Measurements from ENCODE around the gene KMO.

DNA sequence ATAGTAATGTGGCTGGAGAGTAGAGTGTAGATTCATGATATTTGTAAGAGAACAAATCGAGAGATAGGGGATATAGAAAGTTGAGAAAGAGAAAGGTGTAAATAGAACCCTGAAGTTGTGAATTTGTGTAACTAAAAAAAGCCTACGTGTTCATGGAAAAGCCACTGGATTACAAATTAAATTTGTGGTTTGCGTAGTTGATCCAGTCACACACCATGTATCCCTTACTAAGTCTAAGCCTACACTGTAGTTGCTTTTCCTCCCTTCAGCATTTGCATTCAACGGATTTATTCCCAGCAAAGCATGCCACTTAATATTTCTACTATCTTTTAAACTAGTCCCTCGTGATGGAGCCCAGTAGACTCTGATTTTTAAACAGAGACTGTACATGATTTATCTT is 24.9 kb downstream of the KMO start:
- TF ChIP-seq, protein P1, sequence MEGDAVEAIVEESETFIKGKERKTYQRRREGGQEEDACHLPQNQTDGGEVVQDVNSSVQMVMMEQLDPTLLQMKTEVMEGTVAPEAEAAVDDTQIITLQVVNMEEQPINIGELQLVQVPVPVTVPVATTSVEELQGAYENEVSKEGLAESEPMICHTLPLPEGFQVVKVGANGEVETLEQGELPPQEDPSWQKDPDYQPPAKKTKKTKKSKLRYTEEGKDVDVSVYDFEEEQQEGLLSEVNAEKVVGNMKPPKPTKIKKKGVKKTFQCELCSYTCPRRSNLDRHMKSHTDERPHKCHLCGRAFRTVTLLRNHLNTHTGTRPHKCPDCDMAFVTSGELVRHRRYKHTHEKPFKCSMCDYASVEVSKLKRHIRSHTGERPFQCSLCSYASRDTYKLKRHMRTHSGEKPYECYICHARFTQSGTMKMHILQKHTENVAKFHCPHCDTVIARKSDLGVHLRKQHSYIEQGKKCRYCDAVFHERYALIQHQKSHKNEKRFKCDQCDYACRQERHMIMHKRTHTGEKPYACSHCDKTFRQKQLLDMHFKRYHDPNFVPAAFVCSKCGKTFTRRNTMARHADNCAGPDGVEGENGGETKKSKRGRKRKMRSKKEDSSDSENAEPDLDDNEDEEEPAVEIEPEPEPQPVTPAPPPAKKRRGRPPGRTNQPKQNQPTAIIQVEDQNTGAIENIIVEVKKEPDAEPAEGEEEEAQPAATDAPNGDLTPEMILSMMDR (IDR thresholded peaks at IDR 0.05), result no peak
- TF ChIP-seq POLR2A (IDR thresholded peaks at IDR 0.05) (no peak), POLR2AphosphoS5 (IDR thresholded peaks at IDR 0.05; ENCODE audit: insufficient read depth in 1 of 2, low read depth in 1 of 2) (no peak)
